GM12878 (cell line): Measurements from ENCODE around the gene XPO6. TPM values are rescaled to one million over a fixed set of nuclear protein-coding genes. Genes with fewer than 3 reads are reported as not detected.

ENCODE experiments used
- ATAC-seq: fragments of 200-7000 bp; cut with Tn5 transposase; 3 replicates; pipeline ENCODE4 v1.9.1; 2020; ENCODE audit warnings: mild to moderate bottlenecking, moderate library complexity
- BruUV-seq: library from RNA; stranded (reverse); fragments of 400-500 nt; replicated peaks from 2 replicates; lab custom pipeline; 2021; lab: Mats Ljungman, UMichigan
- CTCF ChIA-PET: fragments of 300-600 bp; sonication (Branson Sonifier 250); formaldehyde crosslinking; extraction: SDS; loops from one replicate; lab custom pipeline; 2021; ENCODE audit warnings: inconsistent platforms; lab: Yijun Ruan, JAX
- POLR2A ChIA-PET: fragments of 350-600 bp; formaldehyde crosslinking; extraction: SDS; loops from one replicate; lab custom pipeline; 2021; ENCODE audit warnings: inconsistent platforms; lab: Charles Lee
- RAD21 ChIA-PET: fragments of 300-600 bp; sonication (Branson Sonifier 250); formaldehyde crosslinking; loops from one replicate; lab custom pipeline; 2023; ENCODE audit warnings: antibody characterized with exemption; ENCODE audit not compliant: unreplicated experiment; lab: Charles Lee
- SMC1A ChIA-PET: fragments of 300-600 bp; sonication (Branson Sonifier 250); formaldehyde crosslinking; loops from one replicate; lab custom pipeline; 2023; ENCODE audit not compliant: unreplicated experiment, uncharacterized antibody; lab: Charles Lee
- DNase-seq: peaks from one replicate; pipeline ENCODE4 v3.0.0-alpha.2; 2011; ENCODE audit warnings: low read depth, low spot score
- FAIRE-seq: peaks from 3 replicates; lab custom pipeline; 2011; peaks lifted over from hg19 to GRCh38; lab: Jason Lieb, UNC
- H2AFZ ChIP-seq: 2 replicates; pipeline ENCODE4 v1.6.0; 2011; ENCODE audit warnings: low read depth, low read length, control low read depth; ENCODE audit not compliant: control insufficient read depth
- H3K27ac ChIP-seq: 2 replicates; pipeline ENCODE4 v1.5.1; 2011; ENCODE audit warnings: control low read depth; ENCODE audit not compliant: control insufficient read depth, insufficient read depth
- H3K27me3 ChIP-seq, 2 experiments: replicated peaks in 1 of 2; 2 replicates each; pipeline versions ENCODE4 v1.6.0 to v1.6.1; 2011; ENCODE audit warnings: low read length in 1 of 2; ENCODE audit not compliant: control insufficient read depth in 2 of 2, insufficient read depth in 2 of 2
- H3K36me3 ChIP-seq, 2 experiments: 2 replicates each; pipeline ENCODE4 v1.5.1; 2011; ENCODE audit warnings: low read length in 1 of 2; ENCODE audit not compliant: control insufficient read depth in 2 of 2, insufficient read depth in 2 of 2
- H3K4me1 ChIP-seq: 2 replicates; pipeline ENCODE4 v1.6.1; 2011; ENCODE audit warnings: mild to moderate bottlenecking, low read length, moderate library complexity, mixed read lengths; ENCODE audit not compliant: control insufficient read depth, insufficient read depth
- H3K4me2 ChIP-seq: 2 replicates; pipeline ENCODE4 v1.6.0; 2011; ENCODE audit warnings: control low read depth; ENCODE audit not compliant: control insufficient read depth, insufficient read depth
- H3K4me3 ChIP-seq: fragments of 200-600 bp; sonication (generic); 2 replicates; pipeline ENCODE4 v1.5.1; 2016
- H3K79me2 ChIP-seq: 2 replicates; pipeline ENCODE4 v1.6.0; 2011; ENCODE audit warnings: low read length; ENCODE audit not compliant: control insufficient read depth, insufficient read depth
- H3K9ac ChIP-seq: 2 replicates; pipeline ENCODE4 v1.8.0; 2011; ENCODE audit warnings: low read length, control low read depth, mixed read lengths; ENCODE audit not compliant: control insufficient read depth, insufficient read depth
- H3K9me3 ChIP-seq: replicated peaks from 3 replicates; pipeline ENCODE4 v1.5.1; 2011; ENCODE audit warnings: mild to moderate bottlenecking, low read length; ENCODE audit not compliant: control insufficient read depth, insufficient read depth
- H4K20me1 ChIP-seq: 2 replicates; pipeline ENCODE4 v1.6.0; 2011; ENCODE audit not compliant: control insufficient read depth, insufficient read depth
- BCLAF1 ChIP-seq: fragments of 450-650 bp; IDR thresholded peaks from 2 replicates; pipeline ENCODE4 v1.6.1; 2017; ENCODE audit warnings: antibody characterized with exemption, mild to moderate bottlenecking, moderate library complexity
- BRCA1 ChIP-seq: IDR thresholded peaks from 2 replicates; pipeline ENCODE4 v1.6.1; 2011; ENCODE audit warnings: low read depth, low read length, improper control_type of control experiment
- CBX3 ChIP-seq: fragments of 200-600 bp; sonication (generic); IDR thresholded peaks from 2 replicates; pipeline ENCODE4 v1.6.1; 2016; ENCODE audit warnings: low read depth, borderline replicate concordance
- CEBPZ ChIP-seq: fragments of 150-350 bp; IDR thresholded peaks from 2 replicates; pipeline ENCODE4 v1.6.1; 2016; ENCODE audit warnings: low read depth, low read length
- E2F4 ChIP-seq: IDR thresholded peaks from 2 replicates; pipeline ENCODE4 v1.6.1; 2012; ENCODE audit warnings: low read depth, low read length, improper control_type of control experiment
- HCFC1 ChIP-seq: fragments of 150-350 bp; IDR thresholded peaks from 2 replicates; pipeline ENCODE4 v1.6.1; 2014; ENCODE audit warnings: low read length
- KDM1A ChIP-seq: fragments of 200-600 bp; sonication (generic); IDR thresholded peaks from 2 replicates; pipeline ENCODE4 v1.6.1; 2016; ENCODE audit warnings: borderline replicate concordance
- NR2C1 ChIP-seq: fragments of 450-650 bp; IDR thresholded peaks from 2 replicates; pipeline ENCODE4 v1.6.1; 2017; ENCODE audit warnings: antibody characterized with exemption, mild to moderate bottlenecking, moderate library complexity
- PKNOX1 ChIP-seq: fragments of 450-650 bp; IDR thresholded peaks from 2 replicates; pipeline ENCODE4 v1.6.1; 2016; ENCODE audit warnings: mild to moderate bottlenecking
- RB1 ChIP-seq: fragments of 450-650 bp; formaldehyde crosslinking; IDR thresholded peaks from 2 replicates; pipeline ENCODE4 v1.6.1; 2017; ENCODE audit warnings: mild to moderate bottlenecking, borderline replicate concordance
- SPI1 ChIP-seq: IDR thresholded peaks from 2 replicates; pipeline ENCODE4 v1.6.1; 2011; ENCODE audit warnings: low read depth, mild to moderate bottlenecking, low read length, moderate library complexity, borderline replicate concordance; ENCODE audit not compliant: insufficient read depth
- STAT3 ChIP-seq: IDR thresholded peaks from 2 replicates; pipeline ENCODE4 v1.6.1; 2011; ENCODE audit warnings: low read depth, low read length, improper control_type of control experiment
- TCF3 ChIP-seq: IDR thresholded peaks from 2 replicates; pipeline ENCODE4 v1.6.1; 2012; ENCODE audit warnings: low read depth, mild to moderate bottlenecking, low read length, borderline replicate concordance; ENCODE audit not compliant: insufficient read depth
- WGBS: methylation state at CpG from one replicate; pipeline ENCODE4 v1.1.6; 2016; ENCODE audit warnings: low lambda C conversion rate; ENCODE audit not compliant: insufficient replicate concordance, insufficient coverage; ENCODE audit errors: missing lambda C conversion rate; 5-methylcytosine and 5-hydroxymethylcytosine counted together
- in situ Hi-C: fragments of 300-500 bp; cut with MboI; formaldehyde crosslinking; loops from 9 replicates; pipeline ENCODE4 v1.14.3; 2018; ENCODE audit warnings: mixed read lengths
- intact Hi-C: fragments of 100-400 bp; cut with micrococcal nuclease; formaldehyde crosslinking; loops from one replicate; pipeline ENCODE4 v1.14.2; 2022; ENCODE audit not compliant: unreplicated experiment
- polyA plus RNA-seq, 11 experiments: library from polyadenylated mRNA; depleted of rRNA in 4 of 11; unstranded in 6 of 11; stranded (reverse) in 5 of 11; fragments of >200 nt; fragmentation: Nextera tagmentation in 4 of 11; fragmentation: Illumina TruSeq in 1 of 11; extraction: Ambion mirVana in 4 of 11; extraction: Trizol in 1 of 11; gene quantifications; 1 replicate in 1 of 11; 2 replicates in 10 of 11; pipeline versions ENCODE4 v1.2.1 to v1.2.3, GENCODE V29; 2011 to 2016; ENCODE audit warnings: inconsistent platforms in 2 of 11, missing spikeins in 2 of 11, low read depth in 1 of 11
- total RNA-seq, 4 experiments: library from RNA; depleted of rRNA in 3 of 4; stranded (reverse); fragments of >200 nt in 3 of 4; fragmentation: Illumina TruSeq in 1 of 4; extraction: Trizol in 1 of 4; gene quantifications; 2 replicates each; pipeline versions ENCODE4 v1.2.1 to v1.2.3, GENCODE V29; 2013 to 2021

Gene XPO6
- total and polyA plus RNA-seq, 10 of the 15 experiments (the other 5 are each of a cell fraction or from before 2014, with no cell fraction given) = 9.9 to 246 (median 110) TPM

- peaks cover 1 to 14% of the 10 kb centered on the region in 2 experiments for H3K36me3 ChIP-seq
- H3K9me3 ChIP-seq = no peaks in the 10 kb centered on the region; the same call in 2 of the 3 replicates
- H3K4me3 ChIP-seq = peak overlapping the region; percentile 53
- in situ Hi-C loops = no loop called here
- ChIA-PET CTCF (interaction anchor here (0.7 to 1.9 kb wide), 9 partner anchors 9 to 49 kb away, joined by 3 to 11 read pairs (median 4); no protein-coding TSS in a partner anchor), POLR2A (interaction anchor here (0.7 to 5.0 kb wide), 10 partner anchors 9 to 404 kb away, joined by 3 to 71 read pairs (median 6); no protein-coding TSS in a partner anchor), SMC1A (interaction anchor here (0.8 to 15.4 kb wide), 13 partner anchors 9 to 116 kb away, joined by 3 to 272 read pairs (median 5); partner anchors contain the start of gene XPO6), RAD21 (interaction anchor here (0.6 to 11.0 kb wide), 12 partner anchors 7 to 1508 kb away, joined by 3 to 192 read pairs (median 5); partner anchors contain the start of gene XPO6)
- H3K79me2 ChIP-seq = peaks cover 86% of the 10 kb centered on the region
- peak; percentile 79 for ATAC-seq
- H3K4me1 ChIP-seq = peaks cover 52% of the 10 kb centered on the region
- no peak overlapping the region; the same call in 1 of the 2 replicates for H2AFZ ChIP-seq
- 7% methylated on average over 6 of the region's 6 CpGs for WGBS
- H3K4me2 ChIP-seq = peak overlapping the region; percentile 83
- no peaks in the 10 kb centered on the region for H3K27me3 ChIP-seq
- peak overlapping the region; percentile 98 for H3K27ac ChIP-seq
- peak overlapping the region; percentile 67 for H3K9ac ChIP-seq
- no peaks in the 10 kb centered on the region for H4K20me1 ChIP-seq
- intact Hi-C loops = loop anchor here (2.0 to 5.0 kb wide), 2 partner anchors 22 to 46 kb away; partner anchors contain the start of gene XPO6
- TSS peak; percentile 88 for BruUV-seq
- FAIRE-seq = peak; percentile 78
- DNase-seq = peak; percentile 91
- TF ChIP-seq HCFC1 (no peak), KDM1A (no peak), PKNOX1 (peak; percentile 29; the same call in 1 of the 2 replicates), TCF3 (no peak), BRCA1 (no peak), CBX3 (no peak), SPI1 (peak; percentile 93), BCLAF1 (no peak), NR2C1 (no peak), RB1 (no peak), CEBPZ (no peak), STAT3 (no peak), E2F4 (no peak)
Measured at GRCh38 chr16:28188085-28188916, 23.5 kb downstream of the XPO6 start.
